OCI-LY7 (cell line): ENCODE data around the gene PITX2.

Experiments
- CTCF ChIP-seq: fragments of 200-600 bp; sonication (generic); conservative IDR thresholded peaks from 2 replicates; pipeline ENCODE4 v1.5.1; 2014; ENCODE audit warnings: mild to moderate bottlenecking, antibody characterized with exemption, low read length, moderate library complexity, mixed read lengths
- EZH2phosphoT487 ChIP-seq: fragments of 200-600 bp; sonication (generic); IDR thresholded peaks from 2 replicates; pipeline ENCODE4 v1.6.1; 2018; ENCODE audit warnings: low read depth, borderline replicate concordance, mild to moderate bottlenecking, mixed run types, antibody characterized with exemption, low read length, moderate library complexity, mixed read lengths

GRCh38 chr4:110612631-110613269 lies 10.1 kb downstream of the PITX2 start:
- TF ChIP-seq CTCF (no peak), EZH2phosphoT487 (no peak)
